ENCODE data around the gene CD40.
"Not testable (repeated sequence)": the region's sequence is repeated elsewhere in the genome, so short reads cannot be mapped to it uniquely, and the experiment has no call there.

The CD40 gene

GRCh38 chr20:46099491-46100287 is 18.4 kb upstream of the CD40 start:
- no peak for DNase-seq

GRCh38 chr20:46100444-46100843 is 17.7 kb upstream of the CD40 start:
- not testable (repeated sequence) for DNase-seq

GRCh38 chr20:46100988-46101387 is 17.1 kb upstream of the CD40 start:
- no peak for DNase-seq

- no peak for DNase-seq
Measured at GRCh38 chr20:46101957-46102356, 16.2 kb upstream of the CD40 start.

GRCh38 chr20:46102940-46103339 is 15.2 kb upstream of the CD40 start:
- no peak for DNase-seq

- no peak for DNase-seq
Measured at GRCh38 chr20:46104262-46104661, 13.9 kb upstream of the CD40 start.

DNA sequence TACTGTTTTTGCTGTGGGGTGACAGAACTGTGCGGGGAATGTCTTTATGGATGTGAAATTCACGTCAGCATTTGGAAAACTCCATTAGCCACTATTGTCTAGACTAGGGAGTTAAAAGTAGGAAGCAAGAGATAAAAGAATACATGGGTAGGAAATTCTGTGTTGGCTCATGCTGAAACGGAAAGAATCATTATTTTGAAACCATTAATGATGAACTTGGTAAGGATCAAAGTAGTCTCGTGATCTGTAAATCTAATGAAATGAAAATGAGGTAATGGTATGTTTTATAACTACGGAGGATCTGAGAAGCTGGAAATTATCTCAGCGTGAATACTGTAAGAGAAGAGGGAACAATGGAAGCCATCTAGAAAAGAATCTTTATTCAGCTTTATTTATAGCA is 11.1 kb upstream of the CD40 start:
- no peak for DNase-seq

GRCh38 chr20:46108435-46108841 is 9.7 kb upstream of the CD40 start:
- DNase-seq = no peak

- DNase-seq = no peak
Measured at GRCh38 chr20:46108976-46109375, 9.1 kb upstream of the CD40 start.

DNA sequence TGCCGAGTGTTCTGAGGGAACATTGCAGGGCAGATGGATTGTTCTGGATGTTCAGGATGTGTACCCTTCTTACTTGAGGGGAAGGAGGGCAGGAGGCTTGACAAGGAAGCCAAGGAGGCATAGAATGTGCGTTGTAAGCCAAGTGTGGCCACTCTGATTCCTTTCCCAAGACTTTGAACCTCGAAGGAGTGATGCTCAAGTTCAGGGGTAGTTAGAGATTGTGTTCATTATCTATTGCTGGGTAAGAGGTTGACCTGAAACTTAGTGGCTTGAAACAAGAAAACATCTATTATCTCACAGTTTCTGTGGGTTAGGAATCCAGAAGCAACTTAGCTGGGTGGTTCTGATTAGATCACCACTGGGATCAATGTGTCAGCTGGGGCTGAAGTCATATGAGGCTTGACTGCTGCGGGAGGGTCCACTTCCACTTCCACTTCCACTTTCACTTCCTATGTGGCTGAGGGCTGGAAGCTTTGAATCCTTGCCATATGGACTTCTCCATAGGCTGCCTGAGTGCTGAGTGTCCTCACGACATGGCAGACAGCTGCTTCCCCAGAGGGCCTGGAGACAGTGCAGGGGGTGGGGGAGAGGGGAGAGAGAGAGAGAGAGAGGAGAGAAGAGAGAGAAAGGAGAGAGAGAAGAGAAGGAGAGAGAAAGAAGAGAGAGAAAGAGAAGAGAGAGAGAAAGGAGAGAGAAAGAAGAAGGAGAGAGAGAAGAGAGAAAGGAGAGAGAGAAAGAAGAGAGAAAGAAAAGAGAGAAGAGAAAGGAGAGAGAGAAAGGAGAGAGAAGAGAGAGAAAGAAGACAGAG is 6.9 kb upstream of the CD40 start:
- no peak for DNase-seq

- no peak for DNase-seq
Measured at GRCh38 chr20:46111836-46112212, 6.3 kb upstream of the CD40 start.

- no peak for DNase-seq
Measured at GRCh38 chr20:46112430-46113112, 5.5 kb upstream of the CD40 start.

- no peak for DNase-seq
Measured at GRCh38 chr20:46113113-46113470, 5.0 kb upstream of the CD40 start.

- no peak for DNase-seq
Measured at GRCh38 chr20:46114449-46114848, 3.7 kb upstream of the CD40 start.

DNA sequence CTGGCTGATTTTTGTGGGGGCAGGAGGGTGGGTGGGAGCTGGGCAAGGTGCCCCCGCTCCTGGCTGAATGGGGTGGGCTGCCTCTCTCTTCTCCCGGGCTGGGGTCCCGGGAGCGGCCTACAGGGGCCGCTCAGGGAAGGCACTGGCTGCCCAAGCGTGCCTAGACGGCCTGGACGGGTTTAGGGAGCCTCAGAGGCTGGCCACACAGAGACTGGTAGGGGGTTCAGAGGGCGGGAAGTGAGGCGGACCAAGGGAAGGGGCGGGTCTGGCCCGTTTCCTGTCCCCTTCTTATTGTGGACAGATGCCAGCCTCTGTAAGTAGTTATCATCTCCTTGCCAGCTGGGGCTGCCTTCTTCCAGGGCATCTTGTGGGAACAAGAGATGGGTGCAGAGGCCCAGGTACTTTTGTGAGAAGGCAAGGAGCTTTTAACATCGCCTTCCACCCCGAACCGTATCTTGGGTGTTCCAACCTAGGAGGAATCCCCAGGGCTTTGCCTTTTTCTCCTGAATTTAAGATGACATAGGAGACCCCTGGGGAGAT is 437 bp downstream of the CD40 start:
- DNase-seq = no peak

- no peak for DNase-seq
Measured at GRCh38 chr20:46119028-46119546, 973 bp downstream of the CD40 start.

GRCh38 chr20:46119547-46119946 is 1.4 kb downstream of the CD40 start:
- no peak for DNase-seq

GRCh38 chr20:46120136-46120535 is 2.0 kb downstream of the CD40 start:
- DNase-seq = no peak

GRCh38 chr20:46121184-46121930 is 3.2 kb downstream of the CD40 start:
- no peak for DNase-seq

GRCh38 chr20:46122071-46122470 is 4.0 kb downstream of the CD40 start:
- no peak for DNase-seq

DNA sequence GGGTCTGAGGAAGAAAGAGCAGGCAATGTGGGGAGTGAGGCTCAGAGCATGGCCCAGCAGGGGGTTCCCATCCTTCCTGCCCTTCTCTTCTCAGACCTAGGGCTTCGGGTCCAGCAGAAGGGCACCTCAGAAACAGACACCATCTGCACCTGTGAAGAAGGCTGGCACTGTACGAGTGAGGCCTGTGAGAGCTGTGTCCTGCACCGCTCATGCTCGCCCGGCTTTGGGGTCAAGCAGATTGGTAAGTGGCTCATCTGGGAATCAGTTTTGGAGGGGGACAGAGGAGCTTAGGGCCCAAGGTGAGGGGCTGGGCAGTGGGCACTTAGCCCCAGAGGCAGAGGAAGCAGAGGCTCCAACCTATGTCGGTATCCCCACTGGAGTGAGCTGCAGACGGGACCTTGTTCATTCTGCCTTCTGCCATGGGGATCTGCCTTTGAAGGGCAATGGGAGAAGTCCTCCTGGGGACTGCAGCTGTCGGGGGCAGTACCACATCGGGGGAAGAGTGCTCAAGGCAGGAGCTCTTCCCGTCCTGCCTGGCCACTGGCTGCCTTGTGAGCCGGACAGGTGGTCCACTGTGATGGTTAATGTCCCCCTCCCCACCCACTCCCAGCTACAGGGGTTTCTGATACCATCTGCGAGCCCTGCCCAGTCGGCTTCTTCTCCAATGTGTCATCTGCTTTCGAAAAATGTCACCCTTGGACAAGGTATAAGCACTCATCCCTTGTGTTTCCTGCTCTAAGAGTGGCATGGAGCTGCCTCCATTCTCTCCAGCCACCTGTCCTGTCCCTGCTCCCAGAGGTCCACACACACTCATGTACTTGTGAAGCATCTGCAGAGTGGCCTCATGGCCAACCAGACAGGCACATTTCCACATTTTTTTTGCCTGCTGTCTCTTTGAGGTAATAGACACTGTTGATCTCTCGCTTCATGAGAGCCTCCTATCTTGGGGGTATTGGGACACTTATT is 4.7 kb downstream of the CD40 start:
- DNase-seq = no peak

All from NK-92 treated with Interleukin-12 subunit alpha and Interleukin-12 subunit beta, amount 100 ng/mL, for 24 hours (cell line).